HL-60/S4 (cell line): ENCODE data around the gene USP48.
"Not testable (repeated sequence)": the region's sequence is repeated elsewhere in the genome, so short reads cannot be mapped to it uniquely, and the experiment has no call there.

Source experiments
- in situ Hi-C: fragments of 300-500 bp; cut with MboI; formaldehyde crosslinking; loops from 2 replicates; pipeline ENCODE4 v1.14.3; 2022; ENCODE audit warnings: low sequenced_read_pairs

Gene USP48

GRCh38 chr1:21782868-21783678, at the start of gene USP48:
TSS of gene USP48 (minus strand) at chr1:21783149. CDS start at chr1:21782957, 192 bp downstream.
- in situ Hi-C loops, result no loop called here

- in situ Hi-C loops, result no loop called here
Observed at GRCh38 chr1:21831454-21831970, 48.6 kb upstream of the USP48 start.

- in situ Hi-C loops, result no loop called here
Observed at GRCh38 chr1:21830792-21831453, 48.0 kb upstream of the USP48 start.

- in situ Hi-C loops, result no loop called here
Observed at GRCh38 chr1:21829294-21829693, 46.3 kb upstream of the USP48 start.

- in situ Hi-C loops, result no loop called here
Observed at GRCh38 chr1:21828506-21829210, 45.7 kb upstream of the USP48 start.

- in situ Hi-C loops, result no loop called here
Observed at GRCh38 chr1:21828075-21828474, 45.1 kb upstream of the USP48 start.

- in situ Hi-C loops, result no loop called here
Observed at GRCh38 chr1:21827141-21827679, 44.3 kb upstream of the USP48 start.

- in situ Hi-C loops, result not testable (repeated sequence)
Observed at GRCh38 chr1:21826694-21827093, 43.7 kb upstream of the USP48 start.

GRCh38 chr1:21825393-21825792, 42.4 kb upstream of the USP48 start:
- in situ Hi-C loops, result no loop called here

- in situ Hi-C loops, result no loop called here
Observed at GRCh38 chr1:21824926-21825325, 42.0 kb upstream of the USP48 start.

GRCh38 chr1:21823980-21824702, 41.2 kb upstream of the USP48 start:
- in situ Hi-C loops, result no loop called here

GRCh38 chr1:21823206-21823979, 40.4 kb upstream of the USP48 start:
- in situ Hi-C loops, result no loop called here

- in situ Hi-C loops, result no loop called here
Observed at GRCh38 chr1:21822349-21822748, 39.4 kb upstream of the USP48 start.

GRCh38 chr1:21821385-21822019, 38.6 kb upstream of the USP48 start:
- in situ Hi-C loops, result no loop called here

- in situ Hi-C loops, result no loop called here
Observed at GRCh38 chr1:21820597-21821232, 37.8 kb upstream of the USP48 start.

GRCh38 chr1:21818656-21819055, 35.7 kb upstream of the USP48 start:
- in situ Hi-C loops, result no loop called here

GRCh38 chr1:21816602-21817302, 33.8 kb upstream of the USP48 start:
- in situ Hi-C loops, result no loop called here

GRCh38 chr1:21815724-21816321, 32.9 kb upstream of the USP48 start:
- in situ Hi-C loops, result no loop called here
